Prostate gland (tissue), 2 donors: ENCODE results near the gene FOS.

Experiments used
- POLR2A ChIP-seq: fragments of 450-650 bp; IDR thresholded peaks from one replicate; pipeline ENCODE4 v1.6.1; 2016; ENCODE audit warnings: antibody characterized with exemption, mild to moderate bottlenecking
- POLR2AphosphoS5 ChIP-seq: sonication (generic); formaldehyde crosslinking; IDR thresholded peaks from one replicate; pipeline ENCODE4 v1.6.1; 2017; ENCODE audit warnings: antibody characterized with exemption
- TF ChIP-seq, protein P1 (sequence below), 4 experiments: fragments of 200-600 bp in 2 of 4; fragments of 450-650 bp in 2 of 4; sonication (generic) in 2 of 4; IDR thresholded peaks; 1 replicate in 3 of 4; 2 replicates in 1 of 4; pipeline ENCODE4 v1.5.1; 2016 to 2019; ENCODE audit warnings: antibody characterized with exemption in 4 of 4, mild to moderate bottlenecking in 2 of 4, moderate library complexity in 2 of 4

DNA sequence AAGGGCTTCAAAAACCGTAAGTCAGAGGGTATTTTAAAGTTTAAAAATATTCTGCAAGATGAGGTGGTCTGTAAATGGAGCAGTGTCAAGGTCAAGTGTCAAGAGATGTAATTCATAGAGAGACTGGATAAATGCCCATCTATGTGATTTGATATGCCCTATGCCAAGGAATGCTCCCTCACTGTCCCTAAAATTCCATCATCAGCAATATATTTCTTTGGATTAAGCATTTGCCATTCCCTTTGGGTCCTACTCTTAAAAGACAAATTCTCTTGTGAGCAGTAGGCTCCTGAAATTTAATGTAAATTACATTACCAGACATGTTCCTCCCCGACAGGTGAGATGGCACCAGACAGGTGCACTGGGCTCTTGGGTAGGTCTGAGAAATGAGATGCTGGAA is 16.0 kb upstream of the FOS start:
- TF ChIP-seq, protein P1, sequence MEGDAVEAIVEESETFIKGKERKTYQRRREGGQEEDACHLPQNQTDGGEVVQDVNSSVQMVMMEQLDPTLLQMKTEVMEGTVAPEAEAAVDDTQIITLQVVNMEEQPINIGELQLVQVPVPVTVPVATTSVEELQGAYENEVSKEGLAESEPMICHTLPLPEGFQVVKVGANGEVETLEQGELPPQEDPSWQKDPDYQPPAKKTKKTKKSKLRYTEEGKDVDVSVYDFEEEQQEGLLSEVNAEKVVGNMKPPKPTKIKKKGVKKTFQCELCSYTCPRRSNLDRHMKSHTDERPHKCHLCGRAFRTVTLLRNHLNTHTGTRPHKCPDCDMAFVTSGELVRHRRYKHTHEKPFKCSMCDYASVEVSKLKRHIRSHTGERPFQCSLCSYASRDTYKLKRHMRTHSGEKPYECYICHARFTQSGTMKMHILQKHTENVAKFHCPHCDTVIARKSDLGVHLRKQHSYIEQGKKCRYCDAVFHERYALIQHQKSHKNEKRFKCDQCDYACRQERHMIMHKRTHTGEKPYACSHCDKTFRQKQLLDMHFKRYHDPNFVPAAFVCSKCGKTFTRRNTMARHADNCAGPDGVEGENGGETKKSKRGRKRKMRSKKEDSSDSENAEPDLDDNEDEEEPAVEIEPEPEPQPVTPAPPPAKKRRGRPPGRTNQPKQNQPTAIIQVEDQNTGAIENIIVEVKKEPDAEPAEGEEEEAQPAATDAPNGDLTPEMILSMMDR (IDR thresholded peaks at IDR 0.05), result no peak
- TF ChIP-seq POLR2AphosphoS5 (no peak), POLR2A (no peak)
